ENCODE measurements around the gene NCKAP1.

Gene NCKAP1

GRCh38 chr2:182920089-182920488, 118.2 kb downstream of the NCKAP1 start:
- Histone ChIP-seq H3K27ac (ENCODE audit: low read depth, low read length, severe bottlenecking) (no peak overlapping the region), H3K9me3 (ENCODE audit: control insufficient read depth, low read length) (no peaks in the 10 kb centered on the region), H3K36me3 (ENCODE audit: control insufficient read depth, insufficient read depth, low read length) (peaks cover 86% of the 10 kb centered on the region), H3K4me3 (ENCODE audit: extremely low read depth, insufficient read depth, low read length, poor library complexity, severe bottlenecking) (no peak overlapping the region), H3K4me1 (ENCODE audit: control insufficient read depth, insufficient read depth, low read length, poor library complexity, severe bottlenecking) (peaks cover 13% of the 10 kb centered on the region)
- WGBS, 2 experiments (ENCODE audit: insufficient coverage in 2 of 2): 91 to 98% methylated on average over 4 to 5 of the region's 7 CpGs

GRCh38 chr2:182918961-182919652, 119.2 kb downstream of the NCKAP1 start:
- peaks cover 88% of the 10 kb centered on the region for H3K36me3 ChIP-seq (ENCODE audit: control insufficient read depth, insufficient read depth, low read length)
- H3K27ac ChIP-seq (ENCODE audit: low read depth, low read length, severe bottlenecking): no peak overlapping the region
- H3K4me1 ChIP-seq (ENCODE audit: control insufficient read depth, insufficient read depth, low read length, poor library complexity, severe bottlenecking): peaks cover 15% of the 10 kb centered on the region
- no peaks in the 10 kb centered on the region for H3K9me3 ChIP-seq (ENCODE audit: control insufficient read depth, low read length)
- no CpG with 5 or more reads among the region's 1 CpG for WGBS, 2 experiments (ENCODE audit: insufficient coverage in 2 of 2)
- H3K4me3 ChIP-seq (ENCODE audit: extremely low read depth, insufficient read depth, low read length, poor library complexity, severe bottlenecking): no peak overlapping the region

GRCh38 chr2:182917924-182918323, 120.3 kb downstream of the NCKAP1 start:
- peaks cover 15% of the 10 kb centered on the region for H3K4me1 ChIP-seq (ENCODE audit: control insufficient read depth, insufficient read depth, low read length, poor library complexity, severe bottlenecking)
- H3K36me3 ChIP-seq (ENCODE audit: control insufficient read depth, insufficient read depth, low read length): peaks cover 86% of the 10 kb centered on the region
- no peak overlapping the region for H3K27ac ChIP-seq (ENCODE audit: low read depth, low read length, severe bottlenecking)
- H3K4me3 ChIP-seq (ENCODE audit: extremely low read depth, insufficient read depth, low read length, poor library complexity, severe bottlenecking): no peak overlapping the region
- no peaks in the 10 kb centered on the region for H3K9me3 ChIP-seq (ENCODE audit: control insufficient read depth, low read length)

GRCh38 chr2:182916417-182916816, 121.8 kb downstream of the NCKAP1 start:
- WGBS, 2 experiments (ENCODE audit: insufficient coverage in 2 of 2): no CpG with 5 or more reads among the region's 2 CpGs
- peaks cover 14% of the 10 kb centered on the region for H3K4me1 ChIP-seq (ENCODE audit: control insufficient read depth, insufficient read depth, low read length, poor library complexity, severe bottlenecking)
- H3K4me3 ChIP-seq (ENCODE audit: extremely low read depth, insufficient read depth, low read length, poor library complexity, severe bottlenecking): no peak overlapping the region
- peaks cover 85% of the 10 kb centered on the region for H3K36me3 ChIP-seq (ENCODE audit: control insufficient read depth, insufficient read depth, low read length)
- H3K27ac ChIP-seq (ENCODE audit: low read depth, low read length, severe bottlenecking): no peak overlapping the region
- no peaks in the 10 kb centered on the region for H3K9me3 ChIP-seq (ENCODE audit: control insufficient read depth, low read length)

GRCh38 chr2:182915369-182916326, 122.6 kb downstream of the NCKAP1 start:
- WGBS, 2 experiments (ENCODE audit: insufficient coverage in 2 of 2): 88 to 97% methylated on average over 3 to 5 of the region's 6 CpGs
- H3K27ac ChIP-seq (ENCODE audit: low read depth, low read length, severe bottlenecking): peak overlapping the region; percentile 71
- H3K9me3 ChIP-seq (ENCODE audit: control insufficient read depth, low read length): no peaks in the 10 kb centered on the region
- peaks cover 86% of the 10 kb centered on the region for H3K36me3 ChIP-seq (ENCODE audit: control insufficient read depth, insufficient read depth, low read length)
- no peak overlapping the region for H3K4me3 ChIP-seq (ENCODE audit: extremely low read depth, insufficient read depth, low read length, poor library complexity, severe bottlenecking)
- H3K4me1 ChIP-seq (ENCODE audit: control insufficient read depth, insufficient read depth, low read length, poor library complexity, severe bottlenecking): peaks cover 10% of the 10 kb centered on the region

- peaks cover 86% of the 10 kb centered on the region for H3K36me3 ChIP-seq (ENCODE audit: control insufficient read depth, insufficient read depth, low read length)
These were observed 123.4 kb downstream of the NCKAP1 start for GRCh38 chr2:182914852-182915251.

GRCh38 chr2:182913064-182913463, 125.2 kb downstream of the NCKAP1 start:
- Histone ChIP-seq H3K4me3 (ENCODE audit: extremely low read depth, insufficient read depth, low read length, poor library complexity, severe bottlenecking) (no peak overlapping the region), H3K36me3 (ENCODE audit: control insufficient read depth, insufficient read depth, low read length) (peaks cover 82% of the 10 kb centered on the region)
- WGBS, 2 experiments (ENCODE audit: insufficient coverage in 2 of 2): 90 to 100% methylated on average over 1 of the region's 1 CpG

More at GRCh38 chr2:182914852-182915251, 123.4 kb downstream of the NCKAP1 start:
- WGBS, 2 experiments (ENCODE audit: insufficient coverage in 2 of 2): 80% methylated on average over 1 of the region's 1 CpG; no CpG with 5 or more reads in 1 of the 2 experiments
- Histone ChIP-seq H3K9me3 (ENCODE audit: control insufficient read depth, low read length) (no peaks in the 10 kb centered on the region), H3K4me1 (ENCODE audit: control insufficient read depth, insufficient read depth, low read length, poor library complexity, severe bottlenecking) (peaks cover 10% of the 10 kb centered on the region), H3K27ac (ENCODE audit: low read depth, low read length, severe bottlenecking) (no peak overlapping the region), H3K4me3 (ENCODE audit: extremely low read depth, insufficient read depth, low read length, poor library complexity, severe bottlenecking) (no peak overlapping the region)

GRCh38 chr2:182912518-182912915, 125.7 kb downstream of the NCKAP1 start:
- no peak overlapping the region for H3K27ac ChIP-seq (ENCODE audit: low read depth, low read length, severe bottlenecking)
- no CpG with 5 or more reads among the region's 3 CpGs for whole genome bisulfite sequencing, 2 experiments (ENCODE audit: insufficient coverage in 2 of 2)
- peaks cover 76% of the 10 kb centered on the region for H3K36me3 ChIP-seq (ENCODE audit: control insufficient read depth, insufficient read depth, low read length)
- H3K4me3 ChIP-seq (ENCODE audit: extremely low read depth, insufficient read depth, low read length, poor library complexity, severe bottlenecking): no peak overlapping the region
- H3K4me1 ChIP-seq (ENCODE audit: control insufficient read depth, insufficient read depth, low read length, poor library complexity, severe bottlenecking): peaks cover 11% of the 10 kb centered on the region
- H3K9me3 ChIP-seq (ENCODE audit: control insufficient read depth, low read length): no peaks in the 10 kb centered on the region

More at GRCh38 chr2:182913064-182913463, 125.2 kb downstream of the NCKAP1 start:
- no peak overlapping the region for H3K27ac ChIP-seq (ENCODE audit: low read depth, low read length, severe bottlenecking)
- no peaks in the 10 kb centered on the region for H3K9me3 ChIP-seq (ENCODE audit: control insufficient read depth, low read length)
- H3K4me1 ChIP-seq (ENCODE audit: control insufficient read depth, insufficient read depth, low read length, poor library complexity, severe bottlenecking): peaks cover 10% of the 10 kb centered on the region

- H3K9me3 ChIP-seq (ENCODE audit: control insufficient read depth, low read length): no peaks in the 10 kb centered on the region
- peaks cover 71% of the 10 kb centered on the region for H3K36me3 ChIP-seq (ENCODE audit: control insufficient read depth, insufficient read depth, low read length)
- no peak overlapping the region for H3K27ac ChIP-seq (ENCODE audit: low read depth, low read length, severe bottlenecking)
- WGBS, 2 experiments (ENCODE audit: insufficient coverage in 2 of 2): 100% methylated on average over 1 of the region's 2 CpGs
- H3K4me3 ChIP-seq (ENCODE audit: extremely low read depth, insufficient read depth, low read length, poor library complexity, severe bottlenecking): no peak overlapping the region
- peaks cover 17% of the 10 kb centered on the region for H3K4me1 ChIP-seq (ENCODE audit: control insufficient read depth, insufficient read depth, low read length, poor library complexity, severe bottlenecking)
These were observed 126.3 kb downstream of the NCKAP1 start for GRCh38 chr2:182911813-182912517.

GRCh38 chr2:182910965-182911364, 127.3 kb downstream of the NCKAP1 start:
- H3K36me3 ChIP-seq (ENCODE audit: control insufficient read depth, insufficient read depth, low read length): peaks cover 63% of the 10 kb centered on the region
- WGBS, 2 experiments (ENCODE audit: insufficient coverage in 2 of 2): no CpG with 5 or more reads among the region's 1 CpG

More at GRCh38 chr2:182910965-182911364, 127.3 kb downstream of the NCKAP1 start:
- Histone ChIP-seq H3K9me3 (ENCODE audit: control insufficient read depth, low read length) (no peaks in the 10 kb centered on the region), H3K4me3 (ENCODE audit: extremely low read depth, insufficient read depth, low read length, poor library complexity, severe bottlenecking) (no peak overlapping the region), H3K27ac (ENCODE audit: low read depth, low read length, severe bottlenecking) (no peak overlapping the region), H3K4me1 (ENCODE audit: control insufficient read depth, insufficient read depth, low read length, poor library complexity, severe bottlenecking) (peaks cover 13% of the 10 kb centered on the region)

Measured in mesodermal cell (in vitro differentiated cells).